Glutamatergic neuron (in vitro differentiated cells): ENCODE measurements around the gene LYPD5. TPM values are rescaled to one million over a fixed set of nuclear protein-coding genes. Genes with fewer than 3 reads are reported as not detected.

Source experiments
- DNase-seq: peaks from one replicate; pipeline ENCODE4 v3.0.0; 2022
- H3K27ac Mint-ChIP-seq: one replicate; pipeline ENCODE4 v1.8.0; 2020; ENCODE audit warnings: mild to moderate bottlenecking, mixed read lengths, inconsistent platforms; ENCODE audit not compliant: unreplicated experiment
- H3K27me3 Mint-ChIP-seq: one replicate; pipeline ENCODE4 v1.8.0; 2020; ENCODE audit warnings: mild to moderate bottlenecking, moderate library complexity, mixed read lengths, inconsistent platforms; ENCODE audit not compliant: unreplicated experiment
- H3K36me3 Mint-ChIP-seq: one replicate; pipeline ENCODE4 v1.8.0; 2020; ENCODE audit warnings: mild to moderate bottlenecking, mixed read lengths, inconsistent platforms; ENCODE audit not compliant: unreplicated experiment
- H3K4me1 Mint-ChIP-seq: one replicate; pipeline ENCODE4 v1.8.0; 2020; ENCODE audit warnings: mild to moderate bottlenecking, low read depth, mixed read lengths, inconsistent platforms; ENCODE audit not compliant: unreplicated experiment
- H3K4me3 Mint-ChIP-seq: one replicate; pipeline ENCODE4 v1.8.0; 2020; ENCODE audit warnings: mild to moderate bottlenecking, mixed read lengths, inconsistent platforms; ENCODE audit not compliant: unreplicated experiment
- H3K9me3 Mint-ChIP-seq: one replicate; pipeline ENCODE4 v1.8.0; 2020; ENCODE audit warnings: mild to moderate bottlenecking, moderate library complexity, mixed read lengths, inconsistent platforms; ENCODE audit not compliant: unreplicated experiment
- CTCF ChIP-seq: fragments of 200-600 bp; sonication (generic); IDR thresholded peaks from one replicate; pipeline ENCODE4 v1.5.0; 2021; ENCODE audit not compliant: partially characterized antibody, unreplicated experiment
- total RNA-seq: library from RNA; stranded (reverse); fragmentation: NEBNext Ultra II Directional; extraction: Animal tissue kit (Norgen Biotek cat#: 25700); gene quantifications from one replicate; pipeline ENCODE4 v1.2.1, GENCODE V29; 2021; ENCODE audit not compliant: unreplicated experiment

The LYPD5 gene
- total RNA-seq, 1 donor from 2014 or later, result not detected

- Mint-ChIP-seq H3K27me3 (peaks cover 15% of the 10 kb centered on the region), H3K36me3 (peaks cover 4% of the 10 kb centered on the region), H3K4me1 (peaks cover 2% of the 10 kb centered on the region), H3K9me3 (peaks cover 7% of the 10 kb centered on the region), H3K4me3 (no peak overlapping the region), H3K27ac (no peak overlapping the region)
- no peak for TF ChIP-seq CTCF
- no peak for DNase-seq
Observed at GRCh38 chr19:43751466-43752220, 50.6 kb downstream of the LYPD5 start.

- H3K9me3 Mint-ChIP-seq, result peaks cover 5% of the 10 kb centered on the region
- no peak for DNase-seq
- no peak overlapping the region for H3K27ac Mint-ChIP-seq
- peaks cover 2% of the 10 kb centered on the region for H3K4me1 Mint-ChIP-seq
- H3K36me3 Mint-ChIP-seq, result peaks cover 4% of the 10 kb centered on the region
- H3K4me3 Mint-ChIP-seq, result no peak overlapping the region
- H3K27me3 Mint-ChIP-seq, result peaks cover 14% of the 10 kb centered on the region
- no peak for TF ChIP-seq CTCF
Observed at GRCh38 chr19:43749898-43750297, 52.3 kb downstream of the LYPD5 start.

GRCh38 chr19:43749152-43749551 is 53.1 kb downstream of the LYPD5 start:
- Mint-ChIP-seq H3K36me3 (peaks cover 4% of the 10 kb centered on the region), H3K4me1 (peaks cover 2% of the 10 kb centered on the region), H3K4me3 (no peak overlapping the region), H3K27ac (no peak overlapping the region), H3K27me3 (peaks cover 10% of the 10 kb centered on the region), H3K9me3 (peaks cover 3% of the 10 kb centered on the region)
- no peak for DNase-seq
- no peak for TF ChIP-seq CTCF

- peaks cover 3% of the 10 kb centered on the region for H3K9me3 Mint-ChIP-seq
- TF ChIP-seq CTCF, result no peak
- H3K4me1 Mint-ChIP-seq, result no peaks in the 10 kb centered on the region
- H3K27ac Mint-ChIP-seq, result no peak overlapping the region
- H3K27me3 Mint-ChIP-seq, result peaks cover 10% of the 10 kb centered on the region
- H3K36me3 Mint-ChIP-seq, result peaks cover 8% of the 10 kb centered on the region
- H3K4me3 Mint-ChIP-seq, result no peak overlapping the region
- no peak for DNase-seq
Observed at GRCh38 chr19:43748685-43749084, 53.6 kb downstream of the LYPD5 start.

- no peak for TF ChIP-seq CTCF
- no peak overlapping the region for H3K4me3 Mint-ChIP-seq
- no peaks in the 10 kb centered on the region for H3K4me1 Mint-ChIP-seq
- DNase-seq, result no peak
- H3K36me3 Mint-ChIP-seq, result peaks cover 8% of the 10 kb centered on the region
- no peak overlapping the region for H3K27ac Mint-ChIP-seq
- H3K27me3 Mint-ChIP-seq, result peaks cover 10% of the 10 kb centered on the region
- H3K9me3 Mint-ChIP-seq, result peaks cover 3% of the 10 kb centered on the region
Observed at GRCh38 chr19:43748205-43748594, 54.0 kb downstream of the LYPD5 start.
